ENCODE results near the gene UNC119B.
"Not testable (repeated sequence)": the region's sequence is repeated elsewhere in the genome, so short reads cannot be mapped to it uniquely, and the experiment has no call there.

UNC119B gene

GRCh38 chr12:120710031-120710804 is at the start of gene UNC119B:
TSS of gene UNC119B (plus strand) at chr12:120710458. CDS start at chr12:120710475, 17 bp downstream.
- DNase-seq = peak; percentile 34

- DNase-seq = no peak
Measured at GRCh38 chr12:120661432-120661831, 48.8 kb upstream of the UNC119B start.

GRCh38 chr12:120662879-120663278 is 47.4 kb upstream of the UNC119B start:
- no peak for DNase-seq

- no peak for DNase-seq
Measured at GRCh38 chr12:120663741-120664140, 46.5 kb upstream of the UNC119B start.

GRCh38 chr12:120666571-120667390 is 43.5 kb upstream of the UNC119B start:
- DNase-seq = no peak

GRCh38 chr12:120668091-120668867 is 42.0 kb upstream of the UNC119B start:
- no peak for DNase-seq

GRCh38 chr12:120668868-120669840 is 41.1 kb upstream of the UNC119B start:
- peak; percentile 18 for DNase-seq

GRCh38 chr12:120670237-120670636 is 40.0 kb upstream of the UNC119B start:
- not testable (repeated sequence) for DNase-seq

GRCh38 chr12:120670667-120671066 is 39.6 kb upstream of the UNC119B start:
- DNase-seq = no peak

GRCh38 chr12:120674097-120674636 is 36.1 kb upstream of the UNC119B start:
- DNase-seq = no peak

- DNase-seq = no peak
Measured at GRCh38 chr12:120677765-120678473, 32.3 kb upstream of the UNC119B start.

GRCh38 chr12:120678572-120678971 is 31.7 kb upstream of the UNC119B start:
- DNase-seq = no peak

- no peak for DNase-seq
Measured at GRCh38 chr12:120680165-120680738, 30.0 kb upstream of the UNC119B start.

- DNase-seq = no peak
Measured at GRCh38 chr12:120684523-120684932, 25.7 kb upstream of the UNC119B start.

- DNase-seq = no peak
Measured at GRCh38 chr12:120685522-120685921, 24.7 kb upstream of the UNC119B start.

- peak; percentile 98 for DNase-seq
Measured at GRCh38 chr12:120686151-120686689, 24.0 kb upstream of the UNC119B start.

GRCh38 chr12:120686690-120687577 is 23.3 kb upstream of the UNC119B start, which contains the start of gene MLEC:
TSS of gene MLEC (plus strand) at chr12:120687149. CDS start at chr12:120687297, 148 bp downstream.
- DNase-seq = peak; percentile 96

- DNase-seq = no peak
Measured at GRCh38 chr12:120687578-120688289, 22.5 kb upstream of the UNC119B start.

All from NCI-H1436 (cell line).